Esophagus squamous epithelium (tissue), 5 donors: ENCODE results near the gene GPX3. TPM values are rescaled to one million over a fixed set of nuclear protein-coding genes. Genes with fewer than 3 reads are reported as not detected.

ENCODE experiments used
- DNase-seq: peaks from one replicate; lab custom pipeline; 2025; lab: John Stamatoyannopoulos, UW
- H3K27ac ChIP-seq, 4 donors: fragments of 200-600 bp; sonication (generic); one replicate each; pipeline ENCODE4 v1.5.1; 2016 to 2019; ENCODE audit warnings: mild to moderate bottlenecking in 1 of 4
- H3K27me3 ChIP-seq, 4 donors: fragments of 200-600 bp; sonication (generic); 1 replicate in 3 of 4; 2 replicates in 1 of 4; pipeline versions ENCODE4 v1.5.1 to v1.6.0; 2017 to 2021; ENCODE audit warnings: antibody characterized with exemption in 1 of 4
- H3K36me3 ChIP-seq, 3 donors: fragments of 200-600 bp; sonication (generic); one replicate each; pipeline ENCODE4 v1.5.1; 2016 to 2019
- H3K4me1 ChIP-seq, 3 donors: fragments of 200-600 bp; sonication (generic); one replicate each; pipeline ENCODE4 v1.5.1; 2017 to 2019
- H3K4me3 ChIP-seq, 4 donors: fragments of 200-600 bp; sonication (generic); 1 replicate in 3 of 4; 2 replicates in 1 of 4; pipeline ENCODE4 v1.5.1; 2016 to 2019; ENCODE audit warnings: mild to moderate bottlenecking in 2 of 4, moderate library complexity in 1 of 4
- H3K9me3 ChIP-seq, 3 donors: fragments of 200-600 bp; sonication (generic); one replicate each; pipeline ENCODE4 v1.5.1; 2016 to 2019
- POLR2A ChIP-seq, 4 donors: fragments of 450-650 bp; IDR thresholded peaks; one replicate each; pipeline ENCODE4 v1.6.1; 2017; ENCODE audit warnings: antibody characterized with exemption in 4 of 4, mild to moderate bottlenecking in 4 of 4, moderate library complexity in 3 of 4
- WGBS, 2 donors: methylation state at CpG; one replicate each; pipeline ENCODE4 v1.1.5; 2018; 5-methylcytosine and 5-hydroxymethylcytosine counted together
- intact Hi-C: fragments of 100-400 bp; cut with DNase I; formaldehyde crosslinking; loops from one replicate; pipeline ENCODE4 v1.15.0; 2022
- total RNA-seq, 4 donors: library from RNA; depleted of rRNA; stranded (reverse); fragments of >200 nt; gene quantifications; one replicate each; pipeline ENCODE4 v1.1.0, GENCODE V29; 2016
- TF ChIP-seq, protein P1 (sequence below), 6 experiments: fragments of 450-650 bp in 4 of 6; fragments of 200-600 bp in 2 of 6; sonication (generic) in 2 of 6; IDR thresholded peaks; one replicate each; pipeline ENCODE4 v1.5.1; 2016 to 2019; ENCODE audit warnings: antibody characterized with exemption in 6 of 6, mild to moderate bottlenecking in 4 of 6, moderate library complexity in 4 of 6
- donor health status: DM: yes; HTN: yes; CAD: no.

The GPX3 gene
- total RNA-seq, 4 donors from 2014 or later: 166 to 1,028 (median 489) TPM

DNA sequence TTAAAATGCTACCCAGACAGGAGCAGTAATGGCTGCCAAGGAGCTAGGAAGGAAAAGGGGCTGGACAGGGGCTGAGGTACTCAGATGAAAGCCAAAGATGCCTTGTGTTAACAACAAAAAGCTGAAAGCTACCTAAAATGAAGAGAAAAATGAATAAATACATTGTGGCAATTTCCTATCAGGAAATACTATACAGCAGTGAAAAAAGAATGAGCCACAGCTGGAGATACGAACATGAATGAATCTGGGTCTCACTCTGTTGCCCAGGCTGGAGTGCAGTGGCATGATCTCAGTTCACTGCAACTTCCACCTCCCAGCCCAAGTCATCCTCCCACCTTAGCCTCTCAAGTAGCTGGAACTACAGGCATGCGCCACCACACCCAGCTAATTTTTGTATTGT, 54.2 kb downstream of the GPX3 start:
- intact Hi-C loops: no loop called here
- peaks cover 0 to 23% (median 0%) of the 10 kb centered on the region in 3 donors for H3K36me3 ChIP-seq
- H3K4me3 ChIP-seq: no peak overlapping the region
- TF ChIP-seq POLR2A (IDR thresholded peaks at IDR 0.05): no peak
- TF ChIP-seq, protein P1, sequence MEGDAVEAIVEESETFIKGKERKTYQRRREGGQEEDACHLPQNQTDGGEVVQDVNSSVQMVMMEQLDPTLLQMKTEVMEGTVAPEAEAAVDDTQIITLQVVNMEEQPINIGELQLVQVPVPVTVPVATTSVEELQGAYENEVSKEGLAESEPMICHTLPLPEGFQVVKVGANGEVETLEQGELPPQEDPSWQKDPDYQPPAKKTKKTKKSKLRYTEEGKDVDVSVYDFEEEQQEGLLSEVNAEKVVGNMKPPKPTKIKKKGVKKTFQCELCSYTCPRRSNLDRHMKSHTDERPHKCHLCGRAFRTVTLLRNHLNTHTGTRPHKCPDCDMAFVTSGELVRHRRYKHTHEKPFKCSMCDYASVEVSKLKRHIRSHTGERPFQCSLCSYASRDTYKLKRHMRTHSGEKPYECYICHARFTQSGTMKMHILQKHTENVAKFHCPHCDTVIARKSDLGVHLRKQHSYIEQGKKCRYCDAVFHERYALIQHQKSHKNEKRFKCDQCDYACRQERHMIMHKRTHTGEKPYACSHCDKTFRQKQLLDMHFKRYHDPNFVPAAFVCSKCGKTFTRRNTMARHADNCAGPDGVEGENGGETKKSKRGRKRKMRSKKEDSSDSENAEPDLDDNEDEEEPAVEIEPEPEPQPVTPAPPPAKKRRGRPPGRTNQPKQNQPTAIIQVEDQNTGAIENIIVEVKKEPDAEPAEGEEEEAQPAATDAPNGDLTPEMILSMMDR (IDR thresholded peaks at IDR 0.05): no peak
- H3K9me3 ChIP-seq: no peaks in the 10 kb centered on the region
- WGBS, 2 donors: 91 to 96% methylated on average over 2 of the region's 2 CpGs
- H3K27me3 ChIP-seq: no peaks in the 10 kb centered on the region
- H3K27ac ChIP-seq: peak overlapping the region in 3 of 4 donors; percentile 55 to 86 (median 85)
- H3K4me1 ChIP-seq: peaks cover 41 to 92% (median 60%) of the 10 kb centered on the region in 3 donors
- DNase-seq: no peak

DNA sequence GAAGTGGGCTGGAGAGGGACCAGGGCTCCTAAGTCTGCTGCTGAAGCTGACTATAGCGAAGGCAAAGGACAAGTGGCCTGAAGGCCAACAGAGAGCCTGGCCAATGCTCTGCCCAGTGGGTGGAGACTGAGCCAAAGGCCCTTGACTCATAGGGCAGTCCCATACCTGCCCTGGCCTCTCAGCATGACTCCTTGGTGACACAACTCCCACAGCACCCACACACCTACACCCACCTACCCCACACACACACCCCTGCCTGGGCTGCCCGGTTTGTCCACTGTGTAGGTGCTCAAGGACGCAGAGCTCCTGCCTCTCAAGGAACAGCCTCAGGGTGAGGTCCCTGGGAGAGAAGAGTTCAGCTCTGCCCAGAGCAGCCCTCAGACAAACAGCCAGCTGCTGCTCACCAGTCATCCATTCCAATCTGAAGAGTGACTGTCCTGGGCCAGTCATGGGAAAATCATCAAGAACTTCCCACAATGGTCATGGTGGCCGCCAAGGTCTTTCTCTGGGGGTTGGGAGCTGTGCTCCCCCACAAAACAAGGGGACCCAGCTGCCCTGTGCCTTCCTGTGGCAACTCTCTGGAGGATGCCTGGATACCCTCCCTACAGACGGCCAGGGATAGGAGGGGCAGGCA, 55.4 kb downstream of the GPX3 start:
- no peak overlapping the region for H3K4me3 ChIP-seq
- H3K27ac ChIP-seq: peak overlapping the region; percentile 23 to 86 (median 74)
- intact Hi-C loops: no loop called here
- H3K36me3 ChIP-seq: peaks cover 0 to 19% (median 0%) of the 10 kb centered on the region in 3 donors
- no peak for DNase-seq
- WGBS, 2 donors: 48 to 51% methylated on average over 3 of the region's 5 CpGs
- TF ChIP-seq, protein P1 (IDR thresholded peaks at IDR 0.05): no peak
- TF ChIP-seq POLR2A (IDR thresholded peaks at IDR 0.05): peak in 1 of 4 donors; percentile 7
- H3K4me1 ChIP-seq: peaks cover 37 to 87% (median 55%) of the 10 kb centered on the region in 3 donors
- no peaks in the 10 kb centered on the region for H3K9me3 ChIP-seq
- no peaks in the 10 kb centered on the region for H3K27me3 ChIP-seq

- H3K27ac ChIP-seq: peak overlapping the region; percentile 23 to 86 (median 74)
- no peak for DNase-seq
- peaks cover 0 to 17% (median 0%) of the 10 kb centered on the region in 3 donors for H3K36me3 ChIP-seq
- no peaks in the 10 kb centered on the region for H3K27me3 ChIP-seq
- no peak overlapping the region for H3K4me3 ChIP-seq
- no peaks in the 10 kb centered on the region for H3K9me3 ChIP-seq
- 88 to 91% methylated on average over 6 of the region's 6 CpGs for WGBS, 2 donors
- intact Hi-C loops: no loop called here
- no peak for TF ChIP-seq POLR2A (IDR thresholded peaks at IDR 0.05)
- TF ChIP-seq, protein P1 (IDR thresholded peaks at IDR 0.05): no peak
- H3K4me1 ChIP-seq: peaks cover 40 to 82% (median 54%) of the 10 kb centered on the region in 3 donors
Measured at GRCh38 chr5:151076616-151077015, 56.2 kb downstream of the GPX3 start.

DNA sequence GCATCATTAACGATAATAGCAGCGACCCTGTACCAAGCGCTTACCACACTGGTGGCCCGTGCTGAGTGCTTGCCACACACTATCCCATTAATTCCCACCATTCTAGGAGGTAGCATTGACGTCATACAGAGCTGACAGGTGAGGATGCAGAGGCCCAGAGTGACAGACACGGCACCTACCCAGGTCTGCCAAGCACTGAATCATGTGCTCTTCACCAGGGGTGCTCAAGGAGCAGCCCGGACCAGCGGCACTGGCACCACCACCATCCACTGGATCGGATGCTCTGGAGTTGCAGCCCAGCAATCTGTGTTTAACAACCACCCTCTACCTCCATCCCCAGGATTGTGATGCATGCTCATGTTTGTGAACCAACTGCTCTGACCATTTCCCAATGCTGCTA, 57.0 kb downstream of the GPX3 start:
- Histone ChIP-seq H3K36me3 (peaks cover 0 to 14% (median 0%) of the 10 kb centered on the region in 3 donors), H3K4me3 (peak overlapping the region in 1 of 4 donors; percentile 6), H3K4me1 (peaks cover 44 to 82% (median 54%) of the 10 kb centered on the region in 3 donors), H3K27ac (peak overlapping the region in 1 of 4 donors; percentile 99), H3K9me3 (no peaks in the 10 kb centered on the region), H3K27me3 (no peaks in the 10 kb centered on the region)
- no peak for DNase-seq
- WGBS, 2 donors: 66 to 88% methylated on average over 7 to 9 of the region's 9 CpGs
- intact Hi-C loops: no loop called here
- TF ChIP-seq, protein P1 (IDR thresholded peaks at IDR 0.05): no peak
- TF ChIP-seq POLR2A (IDR thresholded peaks at IDR 0.05): no peak

DNA sequence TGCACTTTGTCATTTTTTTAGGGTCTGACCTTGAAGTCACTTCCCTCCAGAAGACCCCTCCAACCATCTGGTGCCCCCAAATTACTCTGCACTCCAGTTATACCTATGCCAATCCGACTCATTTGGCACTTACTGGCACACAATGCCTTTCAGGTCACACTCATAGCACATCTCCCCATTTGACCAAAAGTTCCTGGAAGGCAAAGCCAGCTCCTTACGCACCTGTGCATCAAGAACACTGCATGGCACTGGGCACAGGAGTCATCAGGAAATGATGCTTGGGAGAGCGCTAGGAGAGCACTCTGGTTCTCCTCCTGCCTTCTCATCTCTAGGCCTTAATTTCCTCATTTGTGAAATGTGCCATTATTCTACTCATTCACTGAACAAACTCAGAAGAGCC, 57.6 kb downstream of the GPX3 start:
- DNase-seq: no peak
- H3K27ac ChIP-seq: peak overlapping the region in 2 of 4 donors; percentile 23 to 99
- no peaks in the 10 kb centered on the region for H3K9me3 ChIP-seq
- no peaks in the 10 kb centered on the region for H3K27me3 ChIP-seq
- intact Hi-C loops: no loop called here
- peak overlapping the region in 2 of 4 donors; percentile 7 to 94 for H3K4me3 ChIP-seq
- H3K36me3 ChIP-seq: peaks cover 0 to 14% (median 0%) of the 10 kb centered on the region in 3 donors
- no peak for TF ChIP-seq POLR2A (IDR thresholded peaks at IDR 0.05)
- TF ChIP-seq, protein P1 (IDR thresholded peaks at IDR 0.05): no peak
- 85 to 91% methylated on average over 3 of the region's 3 CpGs for WGBS, 2 donors
- peaks cover 42 to 82% (median 54%) of the 10 kb centered on the region in 3 donors for H3K4me1 ChIP-seq
